22Rv1 (cell line): ENCODE data around the gene PPDPF.

Experiments used
- H3K27ac ChIP-seq: fragments of 450-650 bp; 2 replicates; pipeline ENCODE4 v1.5.1; 2017
- ZFX ChIP-seq: fragments of 450-650 bp; IDR thresholded peaks from 2 replicates; pipeline ENCODE4 v1.6.1; 2017; ENCODE audit warnings: antibody characterized with exemption, borderline replicate concordance
- TF ChIP-seq, protein P1 (sequence below): fragments of 450-650 bp; IDR thresholded peaks from 2 replicates; pipeline ENCODE4 v1.5.1; 2017; ENCODE audit warnings: mild to moderate bottlenecking

The PPDPF gene

DNA sequence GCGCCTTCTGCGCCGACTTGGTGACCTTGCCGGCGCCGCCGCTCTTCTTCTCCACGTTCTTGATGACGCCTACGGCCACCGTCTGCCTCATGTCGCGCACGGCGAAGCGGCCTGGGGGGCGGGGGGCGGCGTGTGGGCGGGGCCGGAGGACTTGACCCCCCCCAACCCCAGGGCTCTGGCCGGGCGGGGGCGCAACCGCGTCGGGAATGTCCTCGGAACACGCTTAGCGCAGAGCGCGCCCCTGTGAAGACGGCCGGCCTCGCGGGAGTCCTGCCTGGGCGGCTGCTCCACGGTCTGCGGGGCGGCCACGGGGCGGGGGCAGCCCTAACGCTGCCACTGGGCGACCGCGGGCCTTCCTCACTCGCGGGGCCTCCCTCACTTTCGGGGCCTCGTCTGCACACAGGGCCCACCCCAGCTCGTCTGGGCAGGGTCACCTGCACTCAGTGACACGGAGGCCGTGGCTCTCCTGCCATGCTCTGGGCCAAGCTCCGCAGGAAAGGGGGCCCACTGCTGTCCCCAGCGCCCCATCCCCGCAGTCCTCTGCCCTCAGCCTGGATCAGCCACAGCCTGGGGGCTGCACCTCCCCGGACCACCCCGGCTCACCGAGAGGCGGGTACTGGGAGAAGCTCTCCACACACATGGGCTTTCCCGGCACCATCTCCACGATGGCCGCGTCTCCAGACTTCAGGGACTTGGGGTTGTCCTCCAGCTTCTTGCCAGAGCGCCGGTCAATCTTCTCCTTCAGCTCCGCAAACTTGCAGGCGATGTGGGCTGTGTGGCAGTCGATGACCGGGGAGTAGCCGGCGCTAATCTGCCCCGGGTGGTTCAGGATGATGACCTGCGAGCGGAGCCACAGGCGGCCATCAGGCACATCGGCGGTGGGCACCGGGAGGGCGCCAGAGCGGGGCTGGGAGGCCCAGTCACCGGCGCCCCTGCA is 32.0 kb upstream of the PPDPF start:
- TF ChIP-seq ZFX: no peak
- TF ChIP-seq, protein P1, sequence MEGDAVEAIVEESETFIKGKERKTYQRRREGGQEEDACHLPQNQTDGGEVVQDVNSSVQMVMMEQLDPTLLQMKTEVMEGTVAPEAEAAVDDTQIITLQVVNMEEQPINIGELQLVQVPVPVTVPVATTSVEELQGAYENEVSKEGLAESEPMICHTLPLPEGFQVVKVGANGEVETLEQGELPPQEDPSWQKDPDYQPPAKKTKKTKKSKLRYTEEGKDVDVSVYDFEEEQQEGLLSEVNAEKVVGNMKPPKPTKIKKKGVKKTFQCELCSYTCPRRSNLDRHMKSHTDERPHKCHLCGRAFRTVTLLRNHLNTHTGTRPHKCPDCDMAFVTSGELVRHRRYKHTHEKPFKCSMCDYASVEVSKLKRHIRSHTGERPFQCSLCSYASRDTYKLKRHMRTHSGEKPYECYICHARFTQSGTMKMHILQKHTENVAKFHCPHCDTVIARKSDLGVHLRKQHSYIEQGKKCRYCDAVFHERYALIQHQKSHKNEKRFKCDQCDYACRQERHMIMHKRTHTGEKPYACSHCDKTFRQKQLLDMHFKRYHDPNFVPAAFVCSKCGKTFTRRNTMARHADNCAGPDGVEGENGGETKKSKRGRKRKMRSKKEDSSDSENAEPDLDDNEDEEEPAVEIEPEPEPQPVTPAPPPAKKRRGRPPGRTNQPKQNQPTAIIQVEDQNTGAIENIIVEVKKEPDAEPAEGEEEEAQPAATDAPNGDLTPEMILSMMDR: no peak

DNA sequence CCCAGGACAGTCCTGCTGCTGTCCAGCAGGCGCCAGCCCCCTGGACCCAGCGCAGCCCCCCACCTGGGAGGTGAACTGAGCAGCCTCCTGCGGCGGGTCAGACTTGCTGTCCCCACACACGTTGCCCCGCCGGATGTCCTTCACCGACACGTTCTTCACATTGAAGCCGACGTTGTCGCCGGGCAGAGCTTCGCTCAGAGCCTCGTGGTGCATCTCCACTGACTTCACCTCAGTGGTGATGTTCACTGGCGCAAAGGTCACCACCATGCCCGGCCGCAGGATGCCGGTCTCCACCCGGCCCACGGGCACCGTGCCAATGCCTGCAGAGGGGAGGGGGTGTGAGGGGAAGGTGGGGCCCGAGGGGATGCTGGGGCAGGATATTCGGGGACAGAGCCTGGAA is 30.1 kb upstream of the PPDPF start:
- TF ChIP-seq, protein P1: no peak
- no peak for TF ChIP-seq ZFX
- no peak overlapping the region for H3K27ac ChIP-seq

More for the DNA sequence above, 32.0 kb upstream of the PPDPF start:
- H3K27ac ChIP-seq: no peak overlapping the region

DNA sequence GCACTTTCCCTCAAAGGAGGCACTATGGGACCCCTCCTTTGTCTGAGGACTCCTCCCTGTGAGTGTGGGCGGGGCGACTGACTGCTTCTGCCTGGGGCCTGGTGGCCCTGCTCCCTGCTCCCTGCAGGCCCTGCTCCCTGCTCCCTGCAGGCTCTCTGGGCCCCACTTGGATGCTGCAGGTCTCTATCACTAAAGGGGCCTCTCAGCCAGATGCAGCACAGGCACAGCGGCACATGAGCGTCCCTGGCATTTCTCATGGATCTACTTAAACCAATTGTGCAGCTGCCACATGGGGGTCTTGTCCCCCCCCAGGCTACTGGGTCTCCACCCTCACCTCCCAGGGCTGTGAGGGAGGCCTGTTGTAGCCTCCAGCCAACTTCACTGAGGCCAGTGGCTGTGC is 29.5 kb upstream of the PPDPF start:
- TF ChIP-seq, protein P1: no peak
- TF ChIP-seq ZFX: no peak
- no peak overlapping the region for H3K27ac ChIP-seq

DNA sequence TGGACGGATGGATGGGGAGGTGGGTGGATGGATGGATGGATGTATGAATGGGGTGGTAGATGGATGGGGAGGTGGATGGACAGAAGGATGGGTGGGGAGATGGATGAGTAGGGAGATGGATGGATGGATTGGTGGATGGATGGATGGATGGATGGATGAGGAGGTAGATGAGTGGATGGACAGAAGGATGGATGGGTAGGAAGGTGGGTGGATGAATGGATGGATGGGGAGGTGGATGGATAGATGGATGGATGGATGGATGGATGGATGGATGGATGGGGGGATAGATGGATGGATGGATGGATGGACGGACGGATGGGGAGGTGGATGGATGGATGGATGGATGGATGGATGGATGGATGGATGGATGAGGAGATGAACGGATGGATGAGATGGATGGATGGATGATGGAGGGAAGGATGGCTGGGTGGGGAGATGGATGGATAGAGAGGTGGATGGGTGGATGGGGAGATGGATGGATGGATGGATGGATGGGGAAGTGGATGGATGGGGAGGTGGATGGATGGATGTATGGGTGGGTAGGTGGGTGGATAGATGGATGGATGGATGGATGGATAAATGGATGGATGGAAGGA is 28.8 kb upstream of the PPDPF start:
- TF ChIP-seq, protein P1: no peak
- TF ChIP-seq ZFX: no peak

DNA sequence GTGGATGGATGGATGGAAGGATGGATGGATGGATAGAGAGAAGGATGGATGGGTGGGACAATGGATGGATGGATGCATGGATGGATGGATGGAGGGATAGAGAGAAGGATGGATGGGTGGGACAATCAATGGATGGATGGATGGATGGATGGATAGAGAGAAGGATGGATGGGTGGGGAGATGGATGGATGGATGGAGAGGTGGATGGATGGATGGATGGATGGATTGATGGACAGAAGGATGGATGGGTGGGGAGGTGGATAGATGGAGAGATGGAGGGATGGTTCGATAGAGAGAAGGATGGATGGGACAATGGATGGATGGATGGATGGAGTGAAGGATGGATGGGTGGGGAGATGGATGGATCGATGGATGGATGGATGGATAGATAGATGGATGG is 28.0 kb upstream of the PPDPF start:
- H3K27ac ChIP-seq: no peak overlapping the region
- TF ChIP-seq, protein P1: no peak
- no peak for TF ChIP-seq ZFX

More for the DNA sequence above, 28.8 kb upstream of the PPDPF start:
- no peak overlapping the region for H3K27ac ChIP-seq

DNA sequence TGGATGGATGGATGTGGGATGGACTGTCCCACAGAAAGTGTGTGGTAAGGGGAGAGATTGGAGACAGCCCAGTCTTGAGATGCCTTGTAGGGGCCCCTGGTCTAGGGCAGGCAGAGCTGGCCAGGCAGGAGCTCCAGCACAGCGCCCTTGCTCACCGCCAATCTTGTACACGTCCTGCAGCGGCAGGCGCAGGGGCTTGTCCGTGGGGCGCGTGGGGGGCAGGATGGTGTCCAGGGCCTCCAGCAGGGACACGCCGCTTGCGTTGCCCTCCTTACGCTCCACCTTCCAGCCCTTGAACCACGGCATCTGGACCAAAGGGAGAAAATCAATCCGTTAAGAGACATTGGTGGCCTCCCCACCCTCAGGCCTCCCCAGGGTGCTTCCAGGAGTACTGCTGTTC is 27.6 kb upstream of the PPDPF start:
- H3K27ac ChIP-seq: no peak overlapping the region
- no peak for TF ChIP-seq ZFX
- TF ChIP-seq, protein P1: no peak

DNA sequence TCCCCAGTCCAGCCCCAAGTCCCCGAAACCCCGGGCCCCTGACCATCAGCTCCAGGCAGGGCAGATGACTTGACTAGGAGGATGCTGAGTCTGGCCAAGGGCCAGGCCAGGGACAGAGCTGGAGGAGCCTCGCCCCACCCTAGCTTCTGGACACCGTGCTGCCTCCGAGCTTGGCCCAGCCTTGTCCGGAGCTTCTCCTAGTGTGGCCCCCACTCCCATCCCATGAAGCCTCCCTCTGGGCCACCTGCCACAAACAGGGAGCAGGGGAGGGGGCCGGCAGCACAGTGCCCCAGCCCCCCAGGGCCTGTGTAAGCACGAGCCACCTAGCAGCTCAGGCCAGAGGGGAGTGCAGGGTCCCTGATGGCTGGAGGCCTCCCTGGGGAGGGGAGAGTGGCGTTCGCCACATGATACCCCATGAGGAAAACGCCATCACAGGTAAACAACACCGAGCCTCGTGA is 27.0 kb upstream of the PPDPF start:
- no peak overlapping the region for H3K27ac ChIP-seq
- TF ChIP-seq, protein P1: no peak
- no peak for TF ChIP-seq ZFX
